Activated T-cell treated with anti-CD3 and anti-CD28 coated beads for 24 hours (primary cell): ENCODE measurements around the gene OR2A42.
"Not testable (repeated sequence)": the region's sequence is repeated elsewhere in the genome, so short reads cannot be mapped to it uniquely, and the experiment has no call there.

Experiments
- DNase-seq: peaks from one replicate; pipeline ENCODE4 v3.0.0-alpha.2; 2020; ENCODE audit warnings: low read depth

Gene OR2A42

GRCh38 chr7:144220531-144220930 is 18.9 kb downstream of the OR2A42 start:
- not testable (repeated sequence) for DNase-seq

DNA sequence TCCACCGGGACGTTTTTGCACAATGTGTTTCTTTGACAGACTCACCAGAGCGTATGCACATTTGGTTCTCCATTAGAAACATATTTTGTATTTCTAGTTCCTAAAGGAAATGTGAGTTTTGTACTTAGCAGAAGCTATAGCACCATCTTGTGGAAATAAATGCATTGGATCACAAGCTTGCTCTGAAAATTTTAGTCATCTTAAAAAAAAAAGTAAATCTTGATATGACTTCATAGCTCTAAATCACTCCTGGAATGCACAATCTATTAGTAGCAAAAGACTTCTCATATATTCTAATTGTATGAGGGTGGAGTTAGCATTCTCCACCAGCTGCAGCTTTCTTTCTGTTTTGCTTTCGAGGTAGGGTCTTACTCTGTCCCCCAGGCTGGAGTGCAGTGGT is 20.3 kb downstream of the OR2A42 start:
- not testable (repeated sequence) for DNase-seq

GRCh38 chr7:144218581-144218980 is 20.8 kb downstream of the OR2A42 start:
- not testable (repeated sequence) for DNase-seq

DNA sequence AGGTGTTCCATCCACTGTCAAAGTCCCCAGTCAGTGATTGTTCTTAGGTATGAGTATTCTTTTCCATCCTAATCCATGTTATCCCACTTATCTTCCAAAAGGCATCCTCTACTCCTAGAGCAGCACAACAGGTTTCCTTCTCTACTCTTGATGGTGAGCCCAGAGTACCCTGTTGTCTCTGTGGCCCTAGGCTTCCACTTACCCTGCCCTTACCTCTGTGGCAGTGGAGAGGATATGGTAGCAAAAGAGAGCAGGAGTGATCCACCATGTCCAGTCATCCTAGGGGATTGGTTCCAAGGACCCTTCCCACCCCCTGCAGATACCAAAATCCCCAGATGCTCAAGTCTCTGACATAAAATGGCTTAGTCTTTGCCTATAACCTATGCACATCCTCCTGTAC is 22.2 kb downstream of the OR2A42 start:
- not testable (repeated sequence) for DNase-seq

DNA sequence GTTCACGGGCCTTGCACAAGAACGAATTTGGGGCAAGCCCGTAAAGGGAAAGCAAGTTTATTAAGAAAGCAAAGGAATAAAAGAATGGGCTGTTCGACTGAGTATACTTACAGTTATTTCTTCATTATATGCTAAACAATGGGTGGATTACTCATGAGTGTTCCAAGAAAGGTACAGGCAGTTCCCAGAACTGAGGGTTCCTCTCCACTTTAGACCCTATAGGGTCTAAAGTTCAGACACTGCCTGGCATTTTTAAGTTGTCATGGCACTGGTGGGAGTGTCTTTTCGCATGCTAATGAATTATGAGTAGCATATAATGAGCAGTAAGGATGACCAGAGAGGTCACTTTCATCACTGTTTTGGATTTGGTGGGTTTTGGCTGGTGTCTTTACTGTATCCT is 34.1 kb downstream of the OR2A42 start:
- not testable (repeated sequence) for DNase-seq

GRCh38 chr7:144203086-144203485 is 36.3 kb downstream of the OR2A42 start:
- not testable (repeated sequence) for DNase-seq

DNA sequence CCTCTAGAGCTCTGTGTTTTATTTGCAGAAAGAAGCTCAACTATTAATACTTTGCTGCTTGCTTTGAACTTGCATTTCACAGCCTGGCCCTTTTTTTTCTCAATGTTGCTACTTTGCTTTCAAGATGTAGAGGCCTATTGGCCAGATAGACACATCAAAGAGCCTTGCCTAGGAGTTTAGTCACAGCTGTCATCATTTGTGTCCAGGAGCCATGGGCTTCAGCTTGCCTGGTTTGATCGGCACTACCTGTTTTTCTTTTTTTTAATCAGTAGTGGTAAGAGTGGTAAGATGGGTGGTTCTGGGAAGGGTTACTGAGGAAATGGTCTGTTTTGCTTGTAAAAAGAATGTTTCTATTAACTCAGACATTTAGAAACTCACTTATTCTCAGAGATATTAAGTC is 37.4 kb downstream of the OR2A42 start:
- DNase-seq, result not testable (repeated sequence)

DNA sequence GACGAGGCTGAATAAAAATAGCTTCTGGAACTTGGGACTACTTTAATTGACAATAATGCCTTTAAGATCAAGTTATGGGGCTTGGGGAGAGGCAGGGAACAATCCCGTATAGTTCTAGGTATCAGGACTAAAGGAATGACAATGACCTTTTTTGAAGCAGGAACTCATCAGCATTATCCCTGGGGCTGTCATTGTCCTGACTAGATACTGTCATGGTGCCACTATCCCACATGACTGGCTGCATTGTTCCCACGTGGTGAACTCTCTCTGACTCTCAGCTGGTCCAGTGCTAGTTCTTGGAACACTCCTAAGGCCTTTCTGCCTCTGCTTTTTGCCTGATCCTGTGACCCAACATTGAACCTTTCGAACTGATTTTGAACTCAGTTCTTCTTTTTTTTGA is 40.5 kb downstream of the OR2A42 start:
- not testable (repeated sequence) for DNase-seq

- not testable (repeated sequence) for DNase-seq
Measured at GRCh38 chr7:144195212-144195872, 44.1 kb downstream of the OR2A42 start, which contains the start of gene ARHGEF35. ARHGEF35 (minus strand) TSS chr7:144195833; CDS start chr7:144188383, 7,450 bp downstream.

DNA sequence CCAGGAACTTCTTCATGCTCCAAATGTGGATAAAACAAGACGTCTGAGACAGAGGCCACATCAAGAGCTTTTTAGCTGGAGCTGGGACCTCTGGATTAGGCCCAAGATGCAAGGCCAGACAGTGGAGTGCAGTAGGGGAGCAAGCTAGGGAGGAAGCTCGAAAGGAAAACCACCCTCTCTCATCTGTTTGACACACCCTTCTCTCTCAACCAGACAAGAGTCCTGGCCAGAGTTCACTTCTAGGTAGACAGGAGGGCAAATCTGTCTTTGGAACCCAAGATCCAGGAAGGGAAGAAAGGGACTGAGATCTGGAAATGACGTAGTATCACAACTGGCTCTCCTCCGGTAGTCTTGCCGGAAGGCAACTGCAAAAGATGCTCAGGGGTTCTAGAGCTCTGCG is 45.0 kb downstream of the OR2A42 start:
- DNase-seq, result not testable (repeated sequence)

DNA sequence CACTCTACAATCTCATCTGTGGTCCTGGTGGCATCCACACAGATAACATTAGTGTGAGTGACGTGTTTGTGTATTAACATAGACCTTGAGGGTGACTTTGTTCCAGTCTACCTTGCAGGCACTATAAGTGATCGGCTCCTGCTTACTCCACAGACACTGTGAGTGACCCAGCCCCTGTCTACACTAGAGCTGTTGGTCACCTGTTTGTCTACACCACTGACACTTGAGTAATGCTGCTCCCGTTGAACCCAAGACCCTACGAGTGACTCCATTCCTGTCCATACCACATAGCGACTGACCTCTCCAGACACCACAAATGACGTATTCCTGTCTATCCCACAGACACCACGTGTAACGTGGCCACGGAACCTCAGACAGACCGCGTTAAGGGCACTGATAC is 45.6 kb downstream of the OR2A42 start:
- not testable (repeated sequence) for DNase-seq

DNA sequence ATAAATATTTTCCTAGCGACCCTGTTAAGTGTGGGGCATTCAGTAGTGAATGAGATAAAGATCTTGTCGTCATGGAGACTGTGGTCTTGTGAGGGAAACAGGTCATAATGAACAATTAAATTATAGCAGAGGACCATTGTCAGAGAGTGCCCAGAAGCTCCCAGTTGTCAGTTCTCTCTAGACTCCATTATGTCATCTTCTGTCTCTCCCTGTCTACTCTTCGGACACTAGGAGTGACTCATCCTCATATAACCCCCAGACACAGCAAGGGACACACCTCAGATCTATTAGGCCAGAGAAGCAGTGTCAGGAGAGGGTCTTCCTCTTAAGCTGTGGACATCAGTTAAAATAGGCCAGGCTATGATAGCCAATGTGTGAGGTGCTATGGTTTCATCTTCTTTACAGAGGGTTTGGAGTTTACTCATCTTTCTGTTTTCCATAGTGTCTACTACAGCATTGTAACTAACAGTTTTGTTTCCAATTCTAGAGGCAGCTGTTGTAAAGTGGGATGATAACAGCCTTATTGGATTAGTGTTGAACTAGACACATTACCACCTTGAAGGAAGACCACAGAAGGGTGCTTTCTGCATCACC is 50.7 kb downstream of the OR2A42 start:
- DNase-seq, result not testable (repeated sequence)

DNA sequence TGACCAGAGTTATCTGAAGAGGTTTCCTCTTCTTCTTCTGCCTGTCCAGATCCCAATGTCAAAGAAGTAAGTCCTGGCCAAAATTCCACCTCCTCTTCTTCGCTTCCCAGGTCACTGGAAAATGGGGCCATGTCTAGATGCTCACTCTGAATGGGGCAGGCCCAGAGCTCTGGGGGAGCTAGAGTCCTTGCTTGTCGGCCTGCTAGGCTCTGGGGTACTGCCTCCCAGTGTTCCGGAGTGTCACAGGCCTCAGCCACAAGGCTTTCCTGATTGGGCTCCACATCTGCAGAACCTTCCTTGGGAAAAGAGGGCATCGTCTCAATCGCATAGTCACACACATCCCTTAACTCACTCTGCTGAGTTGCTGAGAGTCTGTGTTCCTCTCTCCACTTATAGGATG is 51.6 kb downstream of the OR2A42 start:
- DNase-seq, result not testable (repeated sequence)

- not testable (repeated sequence) for DNase-seq
Measured at GRCh38 chr7:144183166-144183565, 56.2 kb downstream of the OR2A42 start, which contains the start of gene CTAGE4. CTAGE4 (plus strand) TSS chr7:144183466; CDS start chr7:144183504, 38 bp downstream.

DNA sequence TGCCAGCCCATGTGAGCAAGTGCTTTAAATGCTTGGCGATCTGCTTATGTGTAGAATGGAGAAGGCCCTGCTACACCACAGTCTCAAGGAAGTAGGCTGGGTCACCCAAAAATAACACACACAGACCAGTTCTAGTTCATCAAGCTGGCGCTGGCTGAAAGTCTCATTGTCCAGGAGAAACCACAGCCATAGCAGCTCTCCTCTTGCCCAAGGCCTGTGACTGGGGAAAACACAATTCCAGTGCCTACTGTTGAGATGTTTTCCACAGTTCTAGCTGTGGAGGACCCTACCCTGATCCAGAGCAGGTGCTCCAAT is 60.3 kb downstream of the OR2A42 start:
- not testable (repeated sequence) for DNase-seq

GRCh38 chr7:144178380-144179164 is 60.8 kb downstream of the OR2A42 start:
- peak; percentile 10 for DNase-seq
